ENCODE data around the gene CNIH1.
"Not testable (repeated sequence)": the region's sequence is repeated elsewhere in the genome, so short reads cannot be mapped to it uniquely, and the experiment has no call there.

The CNIH1 gene

GRCh38 chr14:54425068-54425467, 16.1 kb downstream of the CNIH1 start:
- ChIA-PET POLR2A (no interaction called here), CTCF (interaction anchor here (1.3 to 3.0 kb wide), 4 partner anchors 10 to 28 kb away, joined by 4 to 15 read pairs (median 10); partner anchors contain the start of gene CDKN3)
- no peak for DNase-seq (ENCODE audit: extremely low spot score)
- TF ChIP-seq CTCF (IDR thresholded peaks at IDR 0.05; ENCODE audit: control extremely low read depth, extremely low read depth, low read depth, missing control alignments), result no peak

DNA sequence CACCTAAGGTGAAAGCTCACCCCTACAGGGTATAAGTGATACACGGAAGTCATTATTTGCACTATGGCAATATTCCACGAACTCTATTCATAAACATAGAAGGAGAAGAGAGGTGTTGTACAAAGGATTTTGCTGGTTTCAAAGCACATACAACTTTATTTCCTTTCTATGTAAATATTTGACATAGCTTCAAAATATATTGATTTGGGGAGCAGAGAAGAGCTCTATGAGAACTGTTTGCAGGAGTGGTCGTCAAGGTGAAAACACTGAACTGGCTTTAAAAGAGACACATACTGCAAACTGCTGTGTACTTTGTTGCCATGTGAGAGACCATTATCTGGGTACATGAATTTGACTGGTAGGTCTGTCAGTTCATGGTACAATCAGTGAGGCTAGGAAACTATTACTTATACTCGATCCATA, 16.7 kb downstream of the CNIH1 start:
- CTCF ChIA-PET, result interaction anchor here (1.1 to 3.0 kb wide), 5 partner anchors 11 to 27 kb away, joined by 3 to 15 read pairs (median 8); partner anchors contain the start of gene CDKN3
- DNase-seq (ENCODE audit: extremely low spot score), result no peak
- POLR2A ChIA-PET, result no interaction called here
- no peak for TF ChIP-seq CTCF (IDR thresholded peaks at IDR 0.05; ENCODE audit: control extremely low read depth, extremely low read depth, low read depth, missing control alignments)

DNA sequence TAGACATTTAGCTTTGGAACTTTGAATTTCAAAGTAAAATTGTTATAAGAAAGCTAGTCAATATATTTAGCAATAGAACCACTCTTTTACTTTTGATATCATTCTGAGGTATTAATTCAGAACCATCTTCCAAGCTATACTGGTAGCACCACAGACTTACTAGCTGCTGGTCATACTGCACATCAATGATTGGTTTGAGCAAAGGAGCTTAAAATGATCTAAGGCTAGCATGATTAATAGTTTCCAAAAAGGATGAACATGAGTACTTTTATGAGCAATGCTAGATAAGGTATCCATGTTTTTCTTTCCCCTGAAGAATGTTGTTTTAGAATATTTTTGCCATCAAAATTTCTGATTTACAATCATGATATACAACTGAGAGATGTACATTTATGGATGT, 17.2 kb downstream of the CNIH1 start:
- DNase-seq (ENCODE audit: extremely low spot score), result no peak
- CTCF ChIA-PET, result interaction anchor here (1.0 to 3.0 kb wide), 5 partner anchors 11 to 27 kb away, joined by 3 to 15 read pairs (median 8); partner anchors contain the start of gene CDKN3
- POLR2A ChIA-PET, result no interaction called here
- TF ChIP-seq CTCF (IDR thresholded peaks at IDR 0.05; ENCODE audit: control extremely low read depth, extremely low read depth, low read depth, missing control alignments), result no peak

- POLR2A ChIA-PET, result no interaction called here
- peak; percentile 20 for DNase-seq (ENCODE audit: extremely low spot score)
- TF ChIP-seq CTCF (IDR thresholded peaks at IDR 0.05; ENCODE audit: control extremely low read depth, extremely low read depth, low read depth, missing control alignments), result peak; percentile 50
- CTCF ChIA-PET, result interaction anchor here (0.7 to 1.8 kb wide), 8 partner anchors 8 to 23 kb away, joined by 3 to 8 read pairs (median 4); partner anchors contain the start of gene CDKN3
Measured at GRCh38 chr14:54420478-54421142, 20.6 kb downstream of the CNIH1 start.

GRCh38 chr14:54411371-54411770, 29.8 kb downstream of the CNIH1 start:
- TF ChIP-seq CTCF (IDR thresholded peaks at IDR 0.05; ENCODE audit: control extremely low read depth, extremely low read depth, low read depth, missing control alignments), result no peak
- ChIA-PET POLR2A (interaction anchor here (0.5 kb wide), 1 partner anchor 10 kb away, joined by 3 read pairs; no protein-coding TSS in a partner anchor), CTCF (interaction anchor here (1.7 to 9.4 kb wide), 3 partner anchors 9 to 15 kb away, joined by 8 to 52 read pairs (median 11); partner anchors contain the start of gene CDKN3)
- no peak for DNase-seq (ENCODE audit: extremely low spot score)

DNA sequence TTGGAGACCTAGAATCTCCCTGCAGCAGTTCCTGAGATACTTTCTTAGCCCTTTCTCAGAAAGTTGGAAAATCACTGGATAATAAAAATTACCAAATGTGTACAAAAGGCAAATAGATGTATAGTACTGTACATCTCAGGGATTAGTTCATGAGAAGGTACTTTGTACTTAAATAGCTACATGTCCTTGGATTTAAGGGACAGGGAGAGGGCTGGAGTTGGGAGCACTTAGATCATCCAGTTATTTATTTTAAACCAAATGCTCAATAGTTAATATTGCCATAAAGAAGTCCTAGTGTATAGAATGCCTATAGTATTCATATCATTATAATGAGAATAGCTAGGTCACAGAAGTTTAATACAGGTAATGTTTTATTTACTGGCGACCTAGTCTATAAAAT, 31.0 kb downstream of the CNIH1 start:
- POLR2A ChIA-PET, result no interaction called here
- CTCF ChIA-PET, result interaction anchor here (0.7 to 9.4 kb wide), 2 partner anchors 9 to 14 kb away, joined by 4 to 52 read pairs; partner anchors contain the start of gene CDKN3
- no peak for DNase-seq (ENCODE audit: extremely low spot score)
- TF ChIP-seq CTCF (IDR thresholded peaks at IDR 0.05; ENCODE audit: control extremely low read depth, extremely low read depth, low read depth, missing control alignments), result no peak

- POLR2A ChIA-PET; DNase-seq (ENCODE audit: extremely low spot score): not testable (repeated sequence)
- CTCF ChIA-PET, result interaction anchor here (0.6 to 0.9 kb wide), 3 partner anchors 16 to 127 kb away, joined by 3 read pairs; no protein-coding TSS in a partner anchor
Measured at GRCh38 chr14:54403401-54404005, 37.7 kb downstream of the CNIH1 start.

Data from GM10248 (cell line).